HUES48 (cell line): ENCODE data around the gene P3R3URF.

Experiments
- H3K27ac ChIP-seq: one replicate; pipeline ENCODE4 v1.7.0; 2013; ENCODE audit warnings: low read depth, low read length, inconsistent platforms
- H3K27me3 ChIP-seq: 2 replicates; pipeline ENCODE4 v1.6.1; 2013; ENCODE audit warnings: mild to moderate bottlenecking, low read length; ENCODE audit not compliant: control insufficient read depth, insufficient read depth
- H3K36me3 ChIP-seq: 2 replicates; pipeline ENCODE4 v1.6.1; 2013; ENCODE audit warnings: low read length; ENCODE audit not compliant: control insufficient read depth, insufficient read depth
- H3K4me1 ChIP-seq: 2 replicates; pipeline ENCODE4 v1.6.1; 2013; ENCODE audit warnings: mild to moderate bottlenecking, low read length; ENCODE audit not compliant: control insufficient read depth, insufficient read depth
- H3K4me3 ChIP-seq: 2 replicates; pipeline ENCODE4 v1.5.1; 2013; ENCODE audit warnings: mild to moderate bottlenecking, low read depth, low read length
- H3K9ac ChIP-seq: 2 replicates; pipeline ENCODE4 v1.6.1; 2013; ENCODE audit warnings: mild to moderate bottlenecking, low read depth, low read length, moderate library complexity
- H3K9me3 ChIP-seq: 2 replicates; pipeline ENCODE4 v1.6.1; 2013; ENCODE audit warnings: low read length; ENCODE audit not compliant: control insufficient read depth, insufficient read depth

The P3R3URF gene

GRCh38 chr1:46183079-46183847 lies 7.0 kb upstream of the P3R3URF start:
- Histone ChIP-seq H3K9me3 (no peaks in the 10 kb centered on the region), H3K4me3 (no peak overlapping the region), H3K36me3 (no peaks in the 10 kb centered on the region; the same call in 1 of the 2 replicates), H3K27ac (no peak overlapping the region), H3K27me3 (peaks cover 11% of the 10 kb centered on the region), H3K4me1 (peaks cover 4% of the 10 kb centered on the region; the same call in 1 of the 2 replicates), H3K9ac (no peak overlapping the region)

GRCh38 chr1:46181343-46182260 lies 5.3 kb upstream of the P3R3URF start:
- Histone ChIP-seq H3K27ac (no peak overlapping the region), H3K4me1 (peaks cover 4% of the 10 kb centered on the region; the same call in 1 of the 2 replicates), H3K36me3 (no peaks in the 10 kb centered on the region), H3K4me3 (no peak overlapping the region), H3K9me3 (no peaks in the 10 kb centered on the region), H3K27me3 (peaks cover 11% of the 10 kb centered on the region), H3K9ac (no peak overlapping the region)

GRCh38 chr1:46180082-46180616 lies 3.9 kb upstream of the P3R3URF start:
- H3K27me3 ChIP-seq = peaks cover 11% of the 10 kb centered on the region
- no peak overlapping the region for H3K27ac ChIP-seq
- H3K4me1 ChIP-seq = peaks cover 4% of the 10 kb centered on the region; the same call in 1 of the 2 replicates
- no peak overlapping the region for H3K9ac ChIP-seq
- H3K4me3 ChIP-seq = no peak overlapping the region
- H3K36me3 ChIP-seq = no peaks in the 10 kb centered on the region
- H3K9me3 ChIP-seq = no peaks in the 10 kb centered on the region

GRCh38 chr1:46179138-46180081 lies 3.1 kb upstream of the P3R3URF start:
- Histone ChIP-seq H3K27ac (no peak overlapping the region), H3K9me3 (no peaks in the 10 kb centered on the region), H3K4me1 (peaks cover 8% of the 10 kb centered on the region; the same call in 1 of the 2 replicates), H3K27me3 (peaks cover 11% of the 10 kb centered on the region), H3K9ac (no peak overlapping the region), H3K36me3 (no peaks in the 10 kb centered on the region), H3K4me3 (no peak overlapping the region)

GRCh38 chr1:46175243-46175642 lies 1.0 kb downstream of the P3R3URF start:
- H3K9me3 ChIP-seq = no peaks in the 10 kb centered on the region
- H3K36me3 ChIP-seq = no peaks in the 10 kb centered on the region
- H3K4me1 ChIP-seq = peaks cover 21% of the 10 kb centered on the region; the same call in 1 of the 2 replicates
- no peaks in the 10 kb centered on the region; the same call in 1 of the 2 replicates for H3K27me3 ChIP-seq
- H3K4me3 ChIP-seq = no peak overlapping the region
- no peak overlapping the region for H3K27ac ChIP-seq
- H3K9ac ChIP-seq = no peak overlapping the region

- no peaks in the 10 kb centered on the region for H3K9me3 ChIP-seq
- peaks cover 17% of the 10 kb centered on the region; the same call in 1 of the 2 replicates for H3K4me1 ChIP-seq
- no peaks in the 10 kb centered on the region; the same call in 1 of the 2 replicates for H3K27me3 ChIP-seq
- H3K36me3 ChIP-seq = no peaks in the 10 kb centered on the region
- H3K9ac ChIP-seq = no peak within 1 kb of the TSS
- H3K27ac ChIP-seq = no peak within 1 kb of the TSS
- H3K4me3 ChIP-seq = no peak within 1 kb of the TSS
These were observed 1.6 kb downstream of the P3R3URF start, which contains the start of gene TSPAN1 for GRCh38 chr1:46174448-46175231. Gene TSPAN1 (plus strand): TSS chr1:46175087. CDS start chr1:46181108, 6,021 bp downstream.

- H3K36me3 ChIP-seq = no peaks in the 10 kb centered on the region
- no peaks in the 10 kb centered on the region for H3K9me3 ChIP-seq
- H3K4me3 ChIP-seq = no peak overlapping the region
- H3K27me3 ChIP-seq = no peaks in the 10 kb centered on the region; the same call in 1 of the 2 replicates
- H3K27ac ChIP-seq = no peak overlapping the region
- peaks cover 17% of the 10 kb centered on the region; the same call in 1 of the 2 replicates for H3K4me1 ChIP-seq
- H3K9ac ChIP-seq = no peak overlapping the region
These were observed 2.9 kb downstream of the P3R3URF start for GRCh38 chr1:46173361-46173856.

- H3K4me3 ChIP-seq = no peak overlapping the region
- no peak overlapping the region for H3K9ac ChIP-seq
- H3K4me1 ChIP-seq = peaks cover 18% of the 10 kb centered on the region; the same call in 1 of the 2 replicates
- H3K27me3 ChIP-seq = peaks cover 2% of the 10 kb centered on the region; the same call in 1 of the 2 replicates
- no peaks in the 10 kb centered on the region for H3K36me3 ChIP-seq
- no peak overlapping the region for H3K27ac ChIP-seq
- no peaks in the 10 kb centered on the region for H3K9me3 ChIP-seq
These were observed 4.0 kb downstream of the P3R3URF start for GRCh38 chr1:46172321-46172720.

- Histone ChIP-seq H3K36me3 (no peaks in the 10 kb centered on the region), H3K9ac (no peak overlapping the region), H3K27ac (no peak overlapping the region), H3K4me1 (peaks cover 22% of the 10 kb centered on the region; the same call in 1 of the 2 replicates), H3K27me3 (peaks cover 6% of the 10 kb centered on the region; the same call in 1 of the 2 replicates), H3K4me3 (no peak overlapping the region), H3K9me3 (no peaks in the 10 kb centered on the region)
These were observed 4.4 kb downstream of the P3R3URF start for GRCh38 chr1:46171871-46172270.
